ENCODE measurements around the gene MR1. TPM values are rescaled to one million over a fixed set of nuclear protein-coding genes. Genes with fewer than 3 reads are reported as not detected.

MR1 gene
- total and polyA plus RNA-seq, 7 donors: 0.70 to 3.0 (median 2.0) TPM

DNA sequence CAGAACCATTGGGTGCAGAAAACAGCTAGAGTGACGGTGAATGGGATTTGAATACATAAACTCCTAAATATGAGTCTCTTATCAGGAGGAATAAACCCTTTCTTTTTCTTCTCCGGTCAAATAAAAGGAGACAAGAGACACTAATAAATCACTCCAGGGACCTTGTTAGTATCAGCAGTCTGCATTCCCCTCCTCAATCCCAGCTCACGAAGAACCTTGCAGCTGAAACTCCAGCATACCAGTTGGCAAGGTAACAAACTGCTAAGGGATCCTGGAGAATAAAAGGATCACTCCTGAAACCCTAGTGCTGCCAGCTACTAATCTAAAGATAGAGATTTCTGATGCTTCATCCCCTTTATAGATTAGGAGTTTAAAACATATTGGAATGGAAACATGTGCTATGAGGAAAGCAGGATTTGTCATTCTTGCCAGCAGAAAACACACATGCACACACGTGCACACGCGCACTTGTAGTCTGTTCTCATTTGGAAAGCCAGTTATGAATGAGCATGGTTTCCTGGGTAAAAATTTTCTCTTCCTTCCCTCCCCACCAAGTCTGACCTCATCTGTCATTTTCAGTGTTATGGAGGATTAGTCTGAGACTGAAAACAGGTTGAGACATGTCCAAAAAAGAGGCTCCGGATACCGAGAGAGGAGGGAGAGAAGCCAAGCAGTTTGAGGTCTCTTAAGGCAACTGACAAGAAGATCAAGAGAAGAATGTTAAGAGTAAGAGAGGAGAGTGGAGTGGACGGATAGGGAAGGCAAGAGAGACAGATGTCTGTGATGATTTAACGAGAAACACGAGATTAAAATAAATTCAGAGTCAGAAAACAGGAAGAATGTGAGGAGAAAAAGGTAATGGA, 65.6 kb downstream of the MR1 start:
- ATAC-seq (peak in 1 of 4 donors; percentile 48), DNase-seq (no peak)
- Histone ChIP-seq H3K27ac (no peak overlapping the region), H3K9me3 (no peaks in the 10 kb centered on the region), H3K4me3 (no peak overlapping the region), H3K36me3 (ENCODE audit: insufficient read depth in 1 of 2, low read depth in 1 of 2) (no peaks in the 10 kb centered on the region), H3K4me1 (peaks cover 58% of the 10 kb centered on the region), H3K27me3 (ENCODE audit: insufficient read depth in 3 of 3, low read length in 2 of 3) (no peaks in the 10 kb centered on the region)
- TF ChIP-seq, protein P1, sequence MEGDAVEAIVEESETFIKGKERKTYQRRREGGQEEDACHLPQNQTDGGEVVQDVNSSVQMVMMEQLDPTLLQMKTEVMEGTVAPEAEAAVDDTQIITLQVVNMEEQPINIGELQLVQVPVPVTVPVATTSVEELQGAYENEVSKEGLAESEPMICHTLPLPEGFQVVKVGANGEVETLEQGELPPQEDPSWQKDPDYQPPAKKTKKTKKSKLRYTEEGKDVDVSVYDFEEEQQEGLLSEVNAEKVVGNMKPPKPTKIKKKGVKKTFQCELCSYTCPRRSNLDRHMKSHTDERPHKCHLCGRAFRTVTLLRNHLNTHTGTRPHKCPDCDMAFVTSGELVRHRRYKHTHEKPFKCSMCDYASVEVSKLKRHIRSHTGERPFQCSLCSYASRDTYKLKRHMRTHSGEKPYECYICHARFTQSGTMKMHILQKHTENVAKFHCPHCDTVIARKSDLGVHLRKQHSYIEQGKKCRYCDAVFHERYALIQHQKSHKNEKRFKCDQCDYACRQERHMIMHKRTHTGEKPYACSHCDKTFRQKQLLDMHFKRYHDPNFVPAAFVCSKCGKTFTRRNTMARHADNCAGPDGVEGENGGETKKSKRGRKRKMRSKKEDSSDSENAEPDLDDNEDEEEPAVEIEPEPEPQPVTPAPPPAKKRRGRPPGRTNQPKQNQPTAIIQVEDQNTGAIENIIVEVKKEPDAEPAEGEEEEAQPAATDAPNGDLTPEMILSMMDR (IDR thresholded peaks at IDR 0.05): no peak
- 23 to 30% (median 24%) methylated on average over 11 of the region's 11 CpGs for WGBS, 3 donors
- intact Hi-C loops (cut with DNase I): no loop called here

DNA sequence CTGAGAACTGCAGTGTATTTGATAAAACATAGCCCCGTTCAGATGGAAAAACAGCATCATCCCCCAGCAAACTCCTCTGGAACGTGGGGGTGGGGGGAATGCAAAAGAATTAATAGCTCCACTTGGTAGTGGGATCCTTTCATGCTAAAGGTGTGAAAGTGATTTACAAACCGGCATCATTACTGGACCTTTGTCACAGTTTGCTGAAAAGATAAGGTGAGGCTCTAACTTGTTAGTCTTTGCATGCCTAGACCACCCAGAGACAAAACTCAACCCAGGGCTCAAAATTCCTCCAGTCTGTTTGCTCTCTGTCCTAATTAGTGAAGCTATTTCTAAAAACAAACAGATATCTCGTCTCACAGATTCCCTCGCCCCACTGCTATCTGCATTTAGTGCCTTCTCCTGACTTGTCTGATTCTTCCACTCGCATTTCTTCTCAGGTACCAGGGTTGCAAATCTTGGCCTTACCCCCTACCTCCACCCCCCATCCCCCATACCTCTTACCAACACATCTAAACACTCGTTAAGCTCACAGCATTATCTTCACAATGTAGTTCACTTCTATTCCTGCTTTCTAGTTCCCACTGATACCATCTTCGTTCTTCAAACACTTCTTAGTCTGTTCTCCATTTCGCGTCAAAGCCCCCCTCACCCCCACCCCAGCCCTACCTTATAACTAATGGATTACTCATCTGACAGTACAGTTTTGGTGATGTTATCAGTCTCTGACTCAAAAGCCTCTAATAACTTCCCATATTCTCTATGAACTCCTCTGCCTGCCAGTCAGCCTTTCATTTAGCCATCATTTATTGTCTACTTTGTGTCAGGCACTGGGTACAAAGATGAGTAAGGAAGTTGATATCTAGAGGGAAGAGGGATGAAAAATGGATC, 66.5 kb downstream of the MR1 start:
- no peaks in the 10 kb centered on the region for H3K36me3 ChIP-seq (ENCODE audit: insufficient read depth in 1 of 2, low read depth in 1 of 2)
- H3K27ac ChIP-seq: no peak overlapping the region
- WGBS, 3 donors: 72 to 79% (median 76%) methylated on average over 10 of the region's 10 CpGs
- no peaks in the 10 kb centered on the region for H3K9me3 ChIP-seq
- H3K4me1 ChIP-seq: peaks cover 49% of the 10 kb centered on the region
- DNase-seq (no peak), ATAC-seq (no peak)
- H3K4me3 ChIP-seq: no peak overlapping the region
- intact Hi-C loops (cut with DNase I): no loop called here
- TF ChIP-seq, protein P1 (IDR thresholded peaks at IDR 0.05): no peak
- no peaks in the 10 kb centered on the region for H3K27me3 ChIP-seq (ENCODE audit: insufficient read depth in 3 of 3, low read length in 2 of 3)

DNA sequence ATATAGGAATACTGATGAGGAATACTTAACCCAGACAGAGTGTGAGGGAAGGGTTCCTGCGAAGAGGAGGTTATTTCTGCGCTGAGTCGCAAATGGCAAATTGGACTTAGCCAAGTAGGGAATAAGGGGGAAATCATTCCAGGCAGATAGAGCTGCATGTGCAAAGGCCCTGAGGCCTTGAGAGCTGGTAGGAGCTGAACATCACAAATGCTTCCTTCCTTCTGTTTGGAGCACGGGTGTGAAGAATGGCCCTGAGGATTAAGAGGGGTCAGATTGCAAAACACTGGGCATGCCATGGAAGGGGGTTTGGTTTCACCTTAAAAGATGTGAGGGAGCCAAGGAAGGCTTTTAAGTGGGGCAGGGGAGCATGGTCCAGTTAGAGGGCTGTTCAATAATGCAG, 67.2 kb downstream of the MR1 start:
- TF ChIP-seq, protein P1 (IDR thresholded peaks at IDR 0.05): no peak
- Histone ChIP-seq H3K36me3 (ENCODE audit: insufficient read depth in 1 of 2, low read depth in 1 of 2) (no peaks in the 10 kb centered on the region), H3K27ac (no peak overlapping the region), H3K4me1 (peaks cover 48% of the 10 kb centered on the region), H3K9me3 (no peaks in the 10 kb centered on the region), H3K4me3 (no peak overlapping the region), H3K27me3 (ENCODE audit: insufficient read depth in 3 of 3, low read length in 2 of 3) (no peaks in the 10 kb centered on the region)
- intact Hi-C loops (cut with DNase I): no loop called here
- no peak for ATAC-seq
- WGBS, 3 donors: 78 to 85% (median 84%) methylated on average over 4 of the region's 4 CpGs
- no peak for DNase-seq

DNA sequence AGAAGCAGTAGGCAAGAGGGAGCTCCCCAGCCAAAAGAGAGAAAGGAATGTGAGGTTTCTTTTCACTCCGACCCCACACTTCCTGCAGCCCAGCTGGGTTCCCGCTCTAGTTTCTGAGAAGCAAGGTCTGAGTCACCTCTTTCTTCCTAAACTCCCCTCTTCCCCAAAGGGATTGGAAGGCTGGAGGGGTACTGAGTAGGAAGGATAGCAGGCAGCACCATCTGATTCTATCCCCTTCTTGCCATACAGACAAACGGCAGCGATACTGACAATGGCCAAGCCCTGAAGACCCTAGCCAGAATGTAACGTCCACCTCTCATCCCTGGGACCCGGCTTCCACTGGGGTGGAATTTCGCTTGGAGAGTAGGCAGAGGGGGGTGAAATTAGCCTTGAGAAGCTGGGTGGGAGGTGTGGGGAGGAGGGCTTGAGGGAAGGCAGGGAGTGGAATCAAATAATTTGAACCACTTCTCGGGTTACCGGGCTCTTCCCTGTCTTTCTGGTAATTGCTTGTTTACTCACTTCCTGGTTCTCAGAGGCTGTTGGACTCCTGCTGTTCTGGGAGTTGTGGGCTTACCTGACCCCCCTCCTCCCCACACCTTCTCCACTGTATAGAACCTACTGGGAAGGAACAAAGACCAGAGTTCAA, 67.9 kb downstream of the MR1 start:
- no peak for DNase-seq
- intact Hi-C loops (cut with DNase I): no loop called here
- TF ChIP-seq, protein P1 (IDR thresholded peaks at IDR 0.05): no peak
- WGBS, 3 donors: 55 to 61% (median 59%) methylated on average over 9 of the region's 9 CpGs
- H3K4me1 ChIP-seq: peaks cover 46% of the 10 kb centered on the region
- no peaks in the 10 kb centered on the region for H3K9me3 ChIP-seq
- H3K27ac ChIP-seq: no peak overlapping the region
- H3K4me3 ChIP-seq: no peak overlapping the region
- no peak for ATAC-seq
- no peaks in the 10 kb centered on the region for H3K27me3 ChIP-seq (ENCODE audit: insufficient read depth in 3 of 3, low read length in 2 of 3)
- H3K36me3 ChIP-seq (ENCODE audit: insufficient read depth in 1 of 2, low read depth in 1 of 2): no peaks in the 10 kb centered on the region
